ENCODE results near the gene TPM2.

Gene TPM2

DNA sequence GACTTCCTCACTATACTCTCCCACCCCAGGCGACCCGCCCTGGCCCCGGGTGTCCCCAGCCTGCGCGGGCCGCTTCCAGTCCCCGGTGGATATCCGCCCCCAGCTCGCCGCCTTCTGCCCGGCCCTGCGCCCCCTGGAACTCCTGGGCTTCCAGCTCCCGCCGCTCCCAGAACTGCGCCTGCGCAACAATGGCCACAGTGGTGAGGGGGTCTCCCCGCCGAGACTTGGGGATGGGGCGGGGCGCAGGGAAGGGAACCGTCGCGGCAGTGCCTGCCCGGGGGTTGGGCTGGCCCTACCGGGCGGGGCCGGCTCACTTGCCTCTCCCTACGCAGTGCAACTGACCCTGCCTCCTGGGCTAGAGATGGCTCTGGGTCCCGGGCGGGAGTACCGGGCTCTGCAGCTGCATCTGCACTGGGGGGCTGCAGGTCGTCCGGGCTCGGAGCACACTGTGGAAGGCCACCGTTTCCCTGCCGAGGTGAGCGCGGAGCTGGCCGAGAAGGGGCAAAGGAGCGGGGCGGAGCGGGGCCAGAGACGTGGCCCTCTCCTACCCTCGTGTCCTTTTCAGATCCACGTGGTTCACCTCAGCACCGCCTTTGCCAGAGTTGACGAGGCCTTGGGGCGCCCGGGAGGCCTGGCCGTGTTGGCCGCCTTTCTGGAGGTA is 13.9 kb downstream of the TPM2 start:
- DNase-seq (ENCODE audit: low read depth) = no peak

DNA sequence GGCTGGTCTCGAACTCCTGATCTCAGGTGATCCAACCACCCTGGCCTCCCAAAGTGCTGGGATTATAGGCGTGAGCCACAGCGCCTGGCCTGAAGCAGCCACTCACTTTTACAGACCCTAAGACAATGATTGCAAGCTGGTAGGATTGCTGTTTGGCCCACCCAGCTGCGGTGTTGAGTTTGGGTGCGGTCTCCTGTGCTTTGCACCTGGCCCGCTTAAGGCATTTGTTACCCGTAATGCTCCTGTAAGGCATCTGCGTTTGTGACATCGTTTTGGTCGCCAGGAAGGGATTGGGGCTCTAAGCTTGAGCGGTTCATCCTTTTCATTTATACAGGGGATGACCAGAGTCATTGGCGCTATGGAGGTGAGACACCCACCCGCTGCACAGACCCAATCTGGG is 14.5 kb downstream of the TPM2 start:
- no peak for DNase-seq (ENCODE audit: low read depth)

- no peak for DNase-seq (ENCODE audit: low read depth)
Measured at GRCh38 chr9:35674025-35674361, 15.7 kb downstream of the TPM2 start.

DNA sequence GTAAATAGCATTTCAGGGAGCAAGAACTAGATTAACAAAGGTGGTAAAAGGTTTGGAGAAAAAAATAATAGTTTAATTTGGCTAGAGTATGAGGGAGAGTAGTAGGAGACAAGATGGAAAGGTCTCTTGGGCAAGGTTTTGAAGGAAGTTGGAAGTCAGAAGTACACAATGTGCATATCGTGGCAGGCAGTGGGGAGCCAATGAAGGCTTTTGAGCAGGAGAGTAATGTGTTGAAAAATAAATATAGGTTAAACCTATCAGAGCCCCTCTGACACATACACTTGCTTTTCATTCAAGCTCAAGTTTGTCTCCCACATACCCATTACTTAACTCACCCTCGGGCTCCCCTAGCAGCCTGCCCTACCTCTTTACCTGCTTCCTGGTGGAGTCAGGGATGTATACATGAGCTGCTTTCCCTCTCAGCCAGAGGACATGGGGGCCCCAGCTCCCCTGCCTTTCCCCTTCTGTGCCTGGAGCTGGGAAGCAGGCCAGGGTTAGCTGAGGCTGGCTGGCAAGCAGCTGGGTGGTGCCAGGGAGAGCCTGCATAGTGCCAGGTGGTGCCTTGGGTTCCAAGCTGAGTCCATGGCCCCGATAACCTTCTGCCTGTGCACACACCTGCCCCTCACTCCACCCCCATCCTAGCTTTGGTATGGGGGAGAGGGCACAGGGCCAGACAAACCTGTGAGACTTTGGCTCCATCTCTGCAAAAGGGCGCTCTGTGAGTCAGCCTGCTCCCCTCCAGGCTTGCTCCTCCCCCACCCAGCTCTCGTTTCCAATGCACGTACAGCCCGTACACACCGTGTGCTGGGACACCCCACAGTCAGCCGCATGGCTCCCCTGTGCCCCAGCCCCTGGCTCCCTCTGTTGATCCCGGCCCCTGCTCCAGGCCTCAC is 16.3 kb downstream of the TPM2 start, which contains the start of gene CA9:
Gene CA9 (plus strand): TSS at position 797 of the 893 bp plus-strand sequence. CDS start 32 bp downstream, at position 829.
- no peak for DNase-seq (ENCODE audit: low read depth)

- peak; percentile 92 for DNase-seq (ENCODE audit: low read depth)
Measured at GRCh38 chr9:35669331-35670145, 20.2 kb downstream of the TPM2 start.

DNA sequence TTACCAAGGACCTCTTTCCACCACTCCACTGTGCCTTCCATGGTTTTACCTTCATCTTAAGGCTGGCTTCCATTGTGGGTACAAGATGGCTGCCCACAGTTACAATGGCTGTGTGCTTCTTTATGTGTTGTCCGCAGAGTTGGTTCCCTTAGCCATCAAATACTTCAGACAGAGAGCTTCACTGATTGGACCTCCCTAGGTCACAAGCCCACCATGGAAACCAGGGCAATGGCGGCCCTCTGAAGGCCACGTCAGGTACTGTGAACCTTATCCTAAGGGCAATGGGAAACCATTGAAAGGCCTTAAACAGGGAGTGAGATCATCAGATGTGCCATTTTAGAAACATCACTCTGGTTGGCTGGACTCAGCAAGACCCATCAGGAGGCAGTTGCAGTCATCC is 21.8 kb downstream of the TPM2 start:
- DNase-seq (ENCODE audit: low read depth) = no peak

- no peak for DNase-seq (ENCODE audit: low read depth)
Measured at GRCh38 chr9:35666549-35666948, 23.2 kb downstream of the TPM2 start.

DNA sequence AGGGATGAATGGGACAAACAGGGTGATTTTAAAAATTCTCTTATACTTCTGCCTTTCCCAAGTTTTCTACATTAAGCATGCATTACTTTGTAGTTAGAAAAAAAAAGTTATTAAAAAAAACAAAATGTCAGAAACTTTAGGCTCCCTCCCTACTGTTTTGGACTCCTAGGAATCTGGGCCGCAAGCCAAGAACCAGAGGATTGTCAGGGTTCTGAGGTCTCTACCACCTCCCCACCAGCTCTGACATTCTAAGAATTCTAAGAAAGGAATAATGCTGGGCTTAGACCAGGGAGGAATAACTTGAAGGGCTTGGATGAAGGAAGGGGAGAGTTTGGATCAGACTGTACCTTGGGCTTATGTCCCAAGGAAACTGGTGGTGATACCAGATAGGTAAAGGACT is 23.7 kb downstream of the TPM2 start:
- peak; percentile 59 for DNase-seq (ENCODE audit: low read depth)

DNA sequence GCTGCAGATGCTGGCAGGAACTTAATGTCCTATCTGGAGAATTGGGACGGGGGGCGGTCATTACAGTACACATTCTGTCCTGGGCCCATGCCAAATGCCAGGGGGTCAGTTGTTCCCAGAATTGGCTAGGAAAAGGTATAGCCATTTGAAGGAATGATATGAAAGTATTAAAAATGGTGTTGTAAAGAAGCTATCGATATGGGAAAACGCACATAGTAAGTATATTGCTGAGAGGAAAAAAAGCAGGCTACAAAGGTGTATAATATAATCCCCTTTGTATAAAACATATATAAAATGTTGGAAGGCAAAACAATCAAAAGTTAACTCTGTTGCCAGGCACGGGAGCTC is 24.3 kb downstream of the TPM2 start:
- DNase-seq (ENCODE audit: low read depth) = no peak

- DNase-seq (ENCODE audit: low read depth) = peak; percentile 68
Measured at GRCh38 chr9:35664531-35665470, 24.9 kb downstream of the TPM2 start, which contains the start of gene ARHGEF39. Gene ARHGEF39 (minus strand): TSS chr9:35665195. CDS start chr9:35665169, 26 bp downstream.

GRCh38 chr9:35662437-35662836 is 27.3 kb downstream of the TPM2 start:
- DNase-seq (ENCODE audit: low read depth) = no peak

GRCh38 chr9:35661756-35662350 is 27.9 kb downstream of the TPM2 start:
- no peak for DNase-seq (ENCODE audit: low read depth)

GRCh38 chr9:35660966-35661415 is 28.7 kb downstream of the TPM2 start:
- peak; percentile 39 for DNase-seq (ENCODE audit: low read depth)

DNA sequence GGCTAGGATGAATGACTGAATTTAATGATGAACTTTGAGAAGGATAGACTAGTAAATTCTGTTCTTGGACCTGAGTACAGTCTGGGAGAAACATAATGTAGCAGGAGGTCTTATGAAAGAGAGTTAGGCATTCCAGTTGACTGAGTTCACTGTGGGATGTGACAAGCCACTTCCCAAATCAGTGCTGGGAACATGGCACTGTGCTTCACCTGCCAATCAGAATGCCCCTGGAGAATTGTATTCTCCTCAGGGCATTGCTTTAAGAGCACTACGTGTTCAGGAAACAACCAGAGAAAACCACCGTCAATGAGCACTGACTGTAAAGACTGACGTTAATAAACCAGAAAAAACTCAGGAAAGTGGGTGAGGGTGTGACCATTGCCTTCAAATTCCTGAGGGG is 30.4 kb downstream of the TPM2 start:
- DNase-seq (ENCODE audit: low read depth) = no peak

- peak; percentile 41 for DNase-seq (ENCODE audit: low read depth)
Measured at GRCh38 chr9:35658968-35659220, 30.8 kb downstream of the TPM2 start.

DNA sequence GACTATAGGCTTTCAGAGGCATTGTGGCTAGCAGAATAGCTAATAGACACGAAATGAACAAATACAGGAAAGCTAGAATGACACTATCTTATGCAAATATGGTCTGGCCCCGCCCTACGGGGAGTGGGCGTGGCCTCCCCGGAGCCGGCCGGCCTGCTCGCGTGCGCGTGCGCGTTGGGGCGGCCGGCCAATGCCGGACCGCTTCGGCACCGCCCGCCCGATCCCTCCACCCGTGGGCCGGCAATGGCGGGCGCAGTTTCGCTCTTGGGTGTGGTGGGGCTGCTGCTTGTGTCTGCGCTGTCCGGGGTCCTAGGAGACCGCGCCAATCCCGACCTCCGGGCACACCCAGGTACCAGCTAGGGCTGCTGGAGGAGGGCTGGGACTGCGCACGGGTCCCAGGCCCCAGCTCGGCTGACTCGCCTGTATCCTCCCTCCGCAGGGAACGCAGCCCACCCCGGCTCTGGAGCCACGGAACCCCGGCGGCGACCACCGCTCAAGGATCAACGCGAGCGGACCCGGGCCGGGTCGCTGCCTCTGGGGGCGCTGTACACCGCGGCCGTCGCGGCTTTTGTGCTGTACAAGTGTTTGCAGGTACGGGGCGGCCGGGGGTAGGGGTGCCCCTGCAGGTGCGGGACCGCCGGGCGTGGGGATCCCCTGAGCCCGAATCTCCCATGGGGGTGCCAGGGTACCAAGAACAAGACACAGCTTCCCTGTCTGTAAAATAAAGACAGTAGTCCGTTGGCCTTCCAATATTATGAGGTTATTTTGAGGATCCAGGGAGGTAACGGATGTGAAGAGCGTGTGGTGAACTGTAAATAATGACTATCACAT is 31.4 kb downstream of the TPM2 start, which contains the start of gene CCDC107:
Gene CCDC107 (plus strand): TSS at position 156 of the 831 bp plus-strand sequence. CDS start 88 bp downstream, at position 244.
- peak; percentile 59 for DNase-seq (ENCODE audit: low read depth)

DNA sequence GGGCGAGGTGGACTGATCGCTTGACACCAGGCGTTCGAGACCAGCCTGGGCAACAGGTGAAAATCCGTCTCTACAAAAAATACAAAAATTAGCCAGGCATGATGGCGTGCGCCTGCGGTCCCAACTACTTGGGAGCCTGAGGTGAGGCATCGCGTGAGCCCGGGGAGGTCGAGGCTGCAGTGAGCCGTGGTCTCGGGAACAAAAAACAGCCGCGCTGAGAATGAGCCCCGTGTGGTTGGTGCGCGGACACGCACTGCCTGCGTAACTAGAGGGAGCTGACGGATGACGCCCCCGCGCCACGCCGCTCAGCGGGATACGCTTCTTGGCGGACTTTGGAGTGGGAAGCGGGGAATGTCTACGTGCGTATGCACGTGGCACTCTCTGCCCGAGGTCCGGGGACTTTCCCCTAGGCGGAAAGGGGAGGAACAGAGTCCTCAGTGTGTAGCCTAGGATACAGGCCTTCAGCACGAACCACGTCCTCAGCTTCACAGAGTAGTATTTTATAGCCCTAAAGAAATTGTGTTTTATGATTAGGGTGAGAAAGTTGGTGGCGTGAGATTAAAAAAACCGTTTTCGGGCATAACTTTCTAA is 32.1 kb downstream of the TPM2 start, which contains the start of gene RMRP:
Gene RMRP (minus strand): TSS at position 474 of the 591 bp plus-strand sequence.
- peak; percentile 100 for DNase-seq (ENCODE audit: low read depth)

DNA sequence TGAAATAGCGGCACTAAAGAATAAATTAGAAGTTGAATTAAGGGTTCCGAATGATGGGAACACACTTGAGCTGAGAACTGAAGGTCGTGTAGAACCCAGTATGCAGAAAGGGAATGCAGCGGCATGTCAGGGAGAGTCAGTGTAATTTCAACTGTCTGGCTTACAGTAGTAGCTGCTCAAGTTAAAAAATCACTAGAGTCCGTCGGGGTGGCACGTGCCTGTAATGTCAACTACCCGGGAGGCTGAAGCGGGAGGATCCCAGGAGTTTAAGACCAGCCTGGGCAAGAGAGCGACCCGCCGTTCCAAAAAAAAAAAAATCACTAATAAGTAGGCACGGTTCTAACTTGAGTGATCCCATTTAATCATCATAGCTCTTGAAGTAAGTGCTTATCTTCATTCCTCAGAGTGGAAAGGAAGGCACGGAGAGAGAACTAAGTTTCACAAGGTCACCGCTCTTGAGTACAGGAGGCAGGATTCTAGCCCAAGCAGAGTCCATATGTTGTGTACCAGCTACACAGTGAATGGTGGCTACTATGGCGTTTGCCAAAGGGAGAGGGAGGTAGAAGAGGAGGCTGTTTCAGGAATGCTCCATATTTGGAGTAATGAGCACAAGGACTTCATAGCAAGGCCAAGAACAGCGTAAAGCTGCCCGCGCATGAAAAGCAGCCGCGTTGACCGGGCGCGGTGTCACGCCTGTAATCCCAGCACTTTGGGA is 32.7 kb downstream of the TPM2 start:
- DNase-seq (ENCODE audit: low read depth) = peak; percentile 76

GRCh38 chr9:35656348-35656747 is 33.4 kb downstream of the TPM2 start:
- DNase-seq (ENCODE audit: low read depth) = no peak

Measured in amniotic epithelial cell (primary cell).